BLaER1 (cell line): ENCODE measurements around the gene IL12RB2.

ENCODE experiments used
- H3K27ac ChIP-seq: shearing (Covaris generic); formaldehyde crosslinking; 2 replicates; pipeline ENCODE4 v1.8.1; 2022
- H3K27me3 ChIP-seq: shearing (Covaris generic); formaldehyde crosslinking; 2 replicates; pipeline ENCODE4 v1.8.1; 2022
- H3K36me3 ChIP-seq: shearing (Covaris generic); formaldehyde crosslinking; 2 replicates; pipeline ENCODE4 v1.8.1; 2022
- H3K4me1 ChIP-seq: shearing (Covaris generic); formaldehyde crosslinking; 2 replicates; pipeline ENCODE4 v1.8.1; 2022
- H3K4me2 ChIP-seq: shearing (Covaris generic); formaldehyde crosslinking; 2 replicates; pipeline ENCODE4 v1.8.1; 2022
- H3K4me3 ChIP-seq: shearing (Covaris generic); formaldehyde crosslinking; 2 replicates; pipeline ENCODE4 v1.8.1; 2022
- H3K9ac ChIP-seq: shearing (Covaris generic); formaldehyde crosslinking; 2 replicates; pipeline ENCODE4 v1.8.1; 2022
- H3K9me3 ChIP-seq: shearing (Covaris generic); formaldehyde crosslinking; 2 replicates; pipeline ENCODE4 v1.8.1; 2022
- H4K20me1 ChIP-seq: shearing (Covaris generic); formaldehyde crosslinking; 2 replicates; pipeline ENCODE4 v1.8.1; 2022
- Cebpa-rat ChIP-seq: shearing (Covaris generic); IDR thresholded peaks from 2 replicates; pipeline ENCODE4 v1.8.1; 2022

The IL12RB2 gene

DNA sequence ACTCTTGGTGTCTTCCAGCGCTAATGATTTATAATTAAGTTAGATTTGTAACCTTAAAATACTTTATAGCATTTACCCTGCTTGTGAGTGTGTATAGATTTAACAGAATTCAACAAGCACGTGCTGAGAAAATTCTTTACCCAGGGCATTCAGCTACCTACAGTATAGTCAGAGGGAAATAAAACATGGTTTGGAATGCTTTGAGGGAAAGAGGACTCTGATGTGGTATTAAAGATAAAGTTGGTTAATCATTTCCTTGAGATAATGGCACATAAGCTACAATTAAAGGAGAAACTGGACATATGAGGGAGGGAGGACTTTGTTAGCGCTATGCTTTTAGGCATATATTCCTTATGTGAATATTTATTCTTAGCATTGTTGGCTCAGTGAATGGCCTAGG lies 26.4 kb upstream of the IL12RB2 start:
- TF ChIP-seq Cebpa-rat: no peak

DNA sequence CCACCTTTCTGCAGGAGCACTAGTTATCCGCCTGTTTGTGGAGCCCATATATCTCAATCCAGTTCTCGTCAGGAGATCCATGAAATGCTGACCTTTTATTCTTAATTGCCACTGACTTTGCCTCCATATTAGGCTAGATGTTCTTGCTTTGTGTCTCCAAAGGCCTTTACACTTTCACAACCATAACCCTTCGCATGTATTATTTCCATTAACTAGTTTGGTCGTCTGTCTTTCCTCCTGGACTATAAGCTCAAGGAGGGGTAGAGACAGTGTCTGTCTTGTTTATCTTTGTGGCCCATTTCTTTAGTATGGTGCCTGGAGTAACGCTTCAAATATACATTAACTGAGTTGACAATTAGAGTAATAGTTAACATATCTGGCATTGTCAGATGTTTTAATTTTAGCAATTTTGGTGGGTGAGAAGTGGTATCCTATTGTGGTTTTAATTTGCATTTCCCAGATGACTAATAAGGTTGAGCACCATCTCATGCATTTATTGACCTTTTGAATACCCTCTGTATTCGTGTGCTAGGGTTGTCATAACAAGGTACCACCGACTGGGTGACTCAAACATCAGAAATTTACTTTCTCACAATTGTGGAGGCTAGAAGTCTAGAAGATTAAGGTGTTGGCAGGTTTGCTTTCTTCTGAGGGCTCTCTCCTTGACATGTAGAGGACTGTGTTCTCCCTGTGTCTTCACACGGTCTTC lies 21.7 kb upstream of the IL12RB2 start:
- no peaks in the 10 kb centered on the region for H4K20me1 ChIP-seq
- peak overlapping the region; percentile 44 for H3K4me2 ChIP-seq
- TF ChIP-seq Cebpa-rat: no peak
- no peak overlapping the region for H3K9ac ChIP-seq
- peaks cover 21% of the 10 kb centered on the region; the same call in 1 of the 2 replicates for H3K9me3 ChIP-seq
- peaks cover 14% of the 10 kb centered on the region for H3K4me1 ChIP-seq
- no peak overlapping the region for H3K27ac ChIP-seq
- no peaks in the 10 kb centered on the region for H3K27me3 ChIP-seq
- H3K36me3 ChIP-seq: no peaks in the 10 kb centered on the region; the same call in 1 of the 2 replicates
- no peak overlapping the region for H3K4me3 ChIP-seq

More for the DNA sequence above, 26.4 kb upstream of the IL12RB2 start:
- Histone ChIP-seq H3K4me2 (no peak overlapping the region), H3K9me3 (peaks cover 26% of the 10 kb centered on the region), H3K4me1 (peaks cover 10% of the 10 kb centered on the region), H3K4me3 (no peak overlapping the region), H3K27me3 (no peaks in the 10 kb centered on the region), H3K27ac (no peak overlapping the region), H3K36me3 (no peaks in the 10 kb centered on the region), H3K9ac (no peak overlapping the region), H4K20me1 (no peaks in the 10 kb centered on the region)

DNA sequence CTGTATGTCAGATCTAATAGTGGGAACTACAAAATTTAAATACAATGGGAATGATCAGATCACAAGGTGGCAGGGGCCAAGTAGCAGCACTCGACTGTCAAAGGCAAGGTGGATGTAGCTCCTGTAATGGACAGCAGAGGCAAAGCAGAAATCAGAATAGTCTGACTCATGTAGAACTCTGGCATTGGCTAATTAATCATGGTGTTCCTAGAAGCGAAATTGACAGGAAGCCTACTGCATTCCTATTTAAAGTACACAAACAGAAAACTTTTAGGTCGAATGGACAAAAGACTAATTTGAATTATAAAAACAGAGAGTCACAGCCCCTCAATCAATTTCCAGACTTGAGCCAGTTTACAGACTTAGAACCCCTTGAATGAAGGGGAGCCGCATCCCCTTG lies 17.4 kb upstream of the IL12RB2 start:
- H3K4me3 ChIP-seq: no peak overlapping the region
- no peak overlapping the region for H3K9ac ChIP-seq
- peaks cover 20% of the 10 kb centered on the region for H3K9me3 ChIP-seq
- no peak overlapping the region for H3K27ac ChIP-seq
- H3K36me3 ChIP-seq: no peaks in the 10 kb centered on the region; the same call in 1 of the 2 replicates
- H4K20me1 ChIP-seq: no peaks in the 10 kb centered on the region
- no peak overlapping the region for H3K4me2 ChIP-seq
- TF ChIP-seq Cebpa-rat: no peak
- peaks cover 14% of the 10 kb centered on the region for H3K4me1 ChIP-seq
- H3K27me3 ChIP-seq: no peaks in the 10 kb centered on the region

DNA sequence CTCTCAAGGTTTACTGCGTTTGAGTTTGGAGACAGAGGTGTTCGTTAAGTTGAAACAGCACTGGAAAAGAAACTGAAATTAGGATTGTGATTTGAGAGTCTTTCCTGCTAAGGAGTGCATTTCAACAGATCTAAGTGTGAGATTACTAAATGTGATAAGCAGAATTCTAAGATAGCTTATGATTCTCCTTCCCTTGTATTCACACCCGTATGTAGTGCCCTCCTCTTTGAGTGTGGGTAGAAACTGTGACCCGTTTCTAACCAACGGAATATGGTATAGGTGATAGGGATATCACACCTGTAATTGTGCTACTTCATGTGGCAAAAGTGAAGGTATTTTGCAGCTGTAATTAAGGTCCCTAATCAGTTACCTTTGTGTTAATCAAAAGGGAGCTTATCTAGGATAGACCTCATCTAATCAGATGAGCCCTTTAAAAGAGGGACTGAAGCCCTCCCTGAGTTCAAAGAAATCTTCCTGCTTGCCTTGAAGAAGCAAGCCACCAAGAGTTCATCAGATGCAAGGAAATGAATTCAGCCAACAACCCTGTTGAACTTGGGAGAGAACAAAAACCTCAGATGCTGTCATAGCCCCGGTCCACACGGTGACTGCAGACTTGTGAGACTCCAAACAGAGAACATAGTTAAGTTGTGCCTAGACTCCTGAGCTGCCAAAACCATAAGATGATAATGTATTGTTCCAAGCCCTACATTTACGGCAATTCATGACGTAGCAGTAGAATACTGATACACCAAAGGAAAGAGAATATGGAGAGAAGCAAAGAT lies 12.6 kb upstream of the IL12RB2 start:
- no peaks in the 10 kb centered on the region for H3K36me3 ChIP-seq
- H3K4me2 ChIP-seq: no peak overlapping the region
- peaks cover 12% of the 10 kb centered on the region for H3K9me3 ChIP-seq
- no peak for TF ChIP-seq Cebpa-rat
- no peak overlapping the region for H3K4me3 ChIP-seq
- no peaks in the 10 kb centered on the region for H4K20me1 ChIP-seq
- no peak overlapping the region for H3K27ac ChIP-seq
- H3K4me1 ChIP-seq: peaks cover 1% of the 10 kb centered on the region; the same call in 1 of the 2 replicates
- no peak overlapping the region for H3K9ac ChIP-seq
- H3K27me3 ChIP-seq: no peaks in the 10 kb centered on the region

DNA sequence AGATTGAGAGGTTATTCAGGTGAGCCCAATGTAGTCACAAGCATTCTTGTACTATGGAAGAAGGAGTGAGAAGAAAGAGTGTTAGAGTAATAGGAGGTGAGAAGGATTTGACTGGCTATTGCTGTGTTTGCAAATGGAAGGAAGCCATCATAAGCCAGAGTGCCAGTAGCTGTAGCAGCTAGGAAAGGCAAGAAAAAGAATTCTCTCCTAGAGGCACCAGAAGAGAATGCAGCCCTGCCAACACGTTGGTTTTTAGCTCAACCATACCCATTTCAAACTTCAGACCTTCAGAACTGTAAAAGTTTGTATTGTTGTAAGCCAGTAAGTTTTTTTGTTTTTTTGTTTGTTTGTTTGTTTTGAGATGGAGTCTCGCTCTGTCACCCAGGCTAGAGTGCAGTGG lies 8.9 kb upstream of the IL12RB2 start:
- H3K4me2 ChIP-seq: no peak overlapping the region
- H3K4me1 ChIP-seq: peaks cover 18% of the 10 kb centered on the region
- TF ChIP-seq Cebpa-rat: no peak
- peaks cover 8% of the 10 kb centered on the region for H3K9me3 ChIP-seq
- no peaks in the 10 kb centered on the region for H3K36me3 ChIP-seq
- no peak overlapping the region for H3K9ac ChIP-seq
- no peaks in the 10 kb centered on the region for H3K27me3 ChIP-seq
- no peaks in the 10 kb centered on the region for H4K20me1 ChIP-seq
- no peak overlapping the region for H3K4me3 ChIP-seq
- no peak overlapping the region for H3K27ac ChIP-seq

DNA sequence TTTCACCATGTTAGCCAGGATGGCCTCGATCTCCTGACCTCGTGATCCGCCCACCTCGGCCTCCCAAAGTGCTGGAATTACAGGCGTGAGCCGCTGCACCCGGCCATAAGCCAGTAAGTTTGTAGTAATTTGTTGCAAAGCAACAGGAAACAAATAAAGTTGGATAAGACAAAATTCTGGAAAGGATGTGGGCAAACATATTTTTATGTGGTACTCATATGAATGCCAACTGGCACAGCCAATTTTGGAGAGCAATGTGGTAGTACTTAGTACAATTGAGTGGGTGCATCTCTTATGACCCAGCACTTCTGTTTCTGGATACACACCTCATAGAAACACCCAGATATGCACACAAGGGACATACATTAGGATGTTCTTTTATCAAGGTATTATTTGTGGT lies 8.4 kb upstream of the IL12RB2 start:
- Histone ChIP-seq H3K4me3 (no peak overlapping the region), H3K27ac (no peak overlapping the region), H3K4me2 (no peak overlapping the region), H3K9ac (no peak overlapping the region), H3K9me3 (peaks cover 8% of the 10 kb centered on the region), H3K4me1 (peaks cover 23% of the 10 kb centered on the region), H3K27me3 (no peaks in the 10 kb centered on the region), H4K20me1 (no peaks in the 10 kb centered on the region), H3K36me3 (no peaks in the 10 kb centered on the region)
- no peak for TF ChIP-seq Cebpa-rat

DNA sequence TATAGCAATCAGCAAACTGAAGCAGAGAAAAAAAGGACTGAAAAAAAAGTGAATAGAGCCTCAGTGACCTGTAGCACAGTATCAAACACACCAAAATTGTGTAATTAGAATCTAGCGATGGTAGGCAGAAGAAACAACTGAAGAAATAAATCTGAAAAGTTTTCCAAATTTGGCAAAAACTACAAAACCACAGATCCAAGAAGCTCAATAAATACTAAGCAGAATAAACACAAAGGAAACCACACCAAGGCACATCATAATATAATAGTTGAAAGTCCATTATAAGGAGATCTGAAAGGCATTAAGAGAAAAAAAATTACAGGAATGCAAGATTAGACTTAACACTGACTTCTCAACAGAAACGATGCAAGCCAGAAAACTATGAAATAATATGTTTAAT lies 7.1 kb upstream of the IL12RB2 start:
- no peak for TF ChIP-seq Cebpa-rat
- H4K20me1 ChIP-seq: no peaks in the 10 kb centered on the region
- peaks cover 29% of the 10 kb centered on the region for H3K4me1 ChIP-seq
- H3K36me3 ChIP-seq: no peaks in the 10 kb centered on the region
- no peak overlapping the region for H3K9ac ChIP-seq
- peak overlapping the region; percentile 23 for H3K4me2 ChIP-seq
- H3K27ac ChIP-seq: no peak overlapping the region
- H3K4me3 ChIP-seq: no peak overlapping the region
- no peaks in the 10 kb centered on the region for H3K27me3 ChIP-seq
- H3K9me3 ChIP-seq: no peaks in the 10 kb centered on the region

DNA sequence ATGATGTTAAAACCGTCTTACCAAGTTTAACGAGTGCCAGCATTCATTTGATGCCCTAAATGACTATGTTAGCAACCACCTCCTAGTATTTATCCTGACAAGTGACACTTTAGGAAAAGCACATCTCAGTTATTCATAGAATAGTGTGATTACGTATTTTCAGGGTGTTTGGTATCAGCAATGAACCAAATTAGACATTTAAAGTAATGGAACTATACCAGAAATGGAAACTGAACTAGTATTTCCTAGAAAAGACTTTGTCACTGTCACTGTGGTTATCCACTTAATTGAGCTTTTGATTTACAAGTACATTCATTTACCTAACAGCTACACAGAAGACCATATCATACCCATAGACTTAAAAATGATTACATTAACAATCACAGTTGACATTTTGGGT lies 3.6 kb upstream of the IL12RB2 start:
- no peak overlapping the region for H3K27ac ChIP-seq
- peaks cover 47% of the 10 kb centered on the region for H3K4me1 ChIP-seq
- peak overlapping the region; percentile 4; the same call in 1 of the 2 replicates for H3K4me2 ChIP-seq
- no peaks in the 10 kb centered on the region for H4K20me1 ChIP-seq
- H3K36me3 ChIP-seq: no peaks in the 10 kb centered on the region
- no peaks in the 10 kb centered on the region for H3K9me3 ChIP-seq
- H3K9ac ChIP-seq: no peak overlapping the region
- no peak for TF ChIP-seq Cebpa-rat
- no peaks in the 10 kb centered on the region for H3K27me3 ChIP-seq
- H3K4me3 ChIP-seq: no peak overlapping the region

DNA sequence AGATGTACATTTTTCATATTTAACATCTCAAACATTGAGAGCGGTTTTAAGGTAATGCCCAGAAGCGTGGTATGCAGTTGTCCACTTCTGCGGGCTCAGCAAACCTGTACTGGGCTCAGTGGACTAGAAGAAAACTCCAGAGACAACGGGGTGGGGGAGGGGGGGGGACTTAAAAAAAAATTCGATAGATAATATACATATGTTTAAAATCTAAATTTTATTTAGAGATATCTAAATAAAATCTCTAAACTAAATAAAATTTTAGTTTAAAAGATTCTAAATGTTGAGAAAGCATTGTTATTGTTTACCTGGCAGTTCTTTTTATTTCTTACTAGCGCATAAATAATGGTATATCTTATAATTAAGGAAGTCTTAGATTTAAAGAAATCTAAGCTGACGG lies 1.1 kb upstream of the IL12RB2 start:
- Histone ChIP-seq H3K36me3 (no peaks in the 10 kb centered on the region; the same call in 1 of the 2 replicates), H3K9ac (peak overlapping the region; percentile 96), H4K20me1 (no peaks in the 10 kb centered on the region), H3K4me3 (peak overlapping the region; percentile 89), H3K27ac (peak overlapping the region; percentile 95), H3K4me2 (peak overlapping the region; percentile 82), H3K27me3 (no peaks in the 10 kb centered on the region), H3K4me1 (peaks cover 61% of the 10 kb centered on the region), H3K9me3 (no peaks in the 10 kb centered on the region)
- TF ChIP-seq Cebpa-rat: no peak

DNA sequence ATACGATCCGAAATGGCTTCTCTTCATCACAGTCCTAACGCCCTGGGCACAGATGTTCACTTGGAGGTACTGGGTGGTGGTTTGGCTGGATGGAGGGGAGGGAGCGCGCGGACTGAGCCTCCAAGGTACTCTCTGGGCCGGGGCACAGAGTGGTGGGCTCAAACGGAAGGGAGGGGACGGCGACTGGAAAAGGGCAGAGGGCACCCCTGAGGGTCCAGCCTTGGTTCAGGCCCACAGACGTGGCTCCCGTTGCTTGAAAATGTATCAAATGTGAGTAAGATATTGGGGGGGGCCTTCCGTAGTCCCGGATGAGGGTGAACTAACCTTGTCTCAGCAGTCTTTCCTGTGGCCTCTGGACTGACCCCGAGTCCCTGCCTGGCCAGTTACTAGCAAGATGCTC lies 463 bp downstream of the IL12RB2 start:
- peak overlapping the region; percentile 96 for H3K9ac ChIP-seq
- H3K9me3 ChIP-seq: no peaks in the 10 kb centered on the region
- peak overlapping the region; percentile 95 for H3K27ac ChIP-seq
- no peaks in the 10 kb centered on the region; the same call in 1 of the 2 replicates for H3K36me3 ChIP-seq
- peak overlapping the region; percentile 82 for H3K4me2 ChIP-seq
- H4K20me1 ChIP-seq: no peaks in the 10 kb centered on the region
- peak overlapping the region; percentile 89 for H3K4me3 ChIP-seq
- H3K27me3 ChIP-seq: no peaks in the 10 kb centered on the region
- TF ChIP-seq Cebpa-rat: no peak
- peaks cover 74% of the 10 kb centered on the region for H3K4me1 ChIP-seq
